GM18870 (cell line): ENCODE results near the gene MED27.

Experiments
- ATAC-seq: cut with Tn5 transposase; IDR thresholded peaks from one replicate; pipeline ENCODE4 v1.9.1; 2021; ENCODE audit warnings: moderate library complexity; ENCODE audit not compliant: unreplicated experiment

The MED27 gene

DNA sequence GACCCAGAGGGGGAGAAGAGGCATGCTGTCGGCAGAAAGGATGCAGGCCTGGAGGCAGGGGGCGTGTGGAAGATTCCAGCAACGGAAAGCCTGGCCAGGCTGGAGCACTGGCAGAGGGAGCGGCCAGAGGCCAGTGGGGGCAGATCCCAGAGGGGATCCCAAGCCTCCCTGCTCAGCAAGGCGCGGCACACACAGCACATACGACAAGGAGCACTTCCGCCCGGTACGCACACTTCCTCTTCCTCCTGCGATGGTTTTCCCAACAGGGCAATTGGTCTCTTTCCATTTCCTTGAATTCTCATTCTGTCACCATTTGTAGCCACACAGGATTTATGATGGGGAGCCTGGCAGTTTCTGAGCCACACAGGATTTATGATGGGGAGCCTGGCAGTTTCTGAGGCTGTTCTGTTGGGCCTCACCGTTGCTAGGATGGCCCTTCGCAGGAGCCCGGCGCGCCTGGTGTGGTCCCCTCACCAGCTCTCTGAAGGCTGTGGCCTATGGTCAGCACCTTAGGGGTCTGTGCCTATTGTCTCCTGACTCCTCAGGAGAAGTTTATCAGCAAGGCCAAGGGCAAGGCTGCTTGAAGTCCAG is 216.3 kb downstream of the MED27 start:
- no peak for ATAC-seq

DNA sequence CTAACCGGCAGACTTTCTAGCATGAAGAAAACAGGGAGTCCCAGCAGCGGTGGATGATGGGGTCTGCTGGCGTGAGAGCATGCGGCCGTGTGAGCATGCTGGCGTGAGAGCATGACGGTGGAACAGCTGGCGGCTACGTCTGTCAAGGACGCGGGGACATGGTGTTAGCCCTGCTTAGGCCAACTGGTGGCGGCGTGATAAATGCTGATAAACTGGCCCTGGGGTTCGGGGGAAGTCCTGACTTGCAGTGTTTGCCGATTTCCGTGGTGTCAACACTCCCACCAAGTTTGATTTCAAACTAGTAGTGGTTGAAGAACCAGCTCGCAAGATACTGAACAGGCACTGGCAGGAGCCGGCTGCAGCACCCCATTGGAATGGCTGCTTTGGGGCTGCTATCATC is 217.4 kb downstream of the MED27 start:
- ATAC-seq, result no peak

DNA sequence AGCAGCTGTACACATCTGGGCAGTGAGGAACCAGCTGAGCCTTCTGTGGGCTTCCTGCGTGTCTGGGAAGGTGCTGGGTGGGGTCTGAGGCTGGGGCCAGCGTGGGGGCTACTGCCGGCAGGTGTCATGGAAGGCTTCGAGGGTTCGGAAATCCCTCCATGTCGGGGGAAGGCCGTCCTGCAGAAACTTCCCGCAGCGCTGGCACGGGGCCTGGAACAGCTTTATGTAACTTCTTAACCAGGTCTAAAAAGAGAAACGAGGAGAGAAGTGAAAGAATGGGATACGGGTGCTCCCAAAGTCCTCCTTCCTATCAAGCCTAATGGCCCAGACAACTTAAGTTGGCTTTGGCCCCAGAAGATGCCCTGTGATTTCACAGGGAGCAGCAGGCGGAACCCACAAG is 219.2 kb downstream of the MED27 start:
- no peak for ATAC-seq

DNA sequence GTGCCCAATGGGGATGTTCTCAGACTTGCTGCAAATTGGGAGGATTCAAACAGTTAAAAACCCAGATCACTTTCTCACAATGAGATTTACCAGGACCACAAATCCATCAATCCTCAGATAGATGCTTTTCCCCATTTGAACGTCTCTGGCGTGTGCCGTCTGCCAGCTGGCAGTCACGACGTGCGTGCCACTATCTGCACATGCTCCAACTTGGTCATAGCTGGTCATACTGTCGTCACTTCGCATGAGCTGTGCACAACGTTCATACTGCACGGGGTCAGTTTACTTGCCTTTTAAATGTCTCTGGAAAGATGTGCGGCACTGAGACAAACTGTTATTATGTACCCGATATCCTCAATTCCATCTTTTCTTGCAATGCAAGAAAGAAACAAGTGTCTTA is 221.5 kb downstream of the MED27 start:
- ATAC-seq, result no peak

GRCh38 chr9:131856105-131856504 is 223.6 kb downstream of the MED27 start:
- no peak for ATAC-seq

DNA sequence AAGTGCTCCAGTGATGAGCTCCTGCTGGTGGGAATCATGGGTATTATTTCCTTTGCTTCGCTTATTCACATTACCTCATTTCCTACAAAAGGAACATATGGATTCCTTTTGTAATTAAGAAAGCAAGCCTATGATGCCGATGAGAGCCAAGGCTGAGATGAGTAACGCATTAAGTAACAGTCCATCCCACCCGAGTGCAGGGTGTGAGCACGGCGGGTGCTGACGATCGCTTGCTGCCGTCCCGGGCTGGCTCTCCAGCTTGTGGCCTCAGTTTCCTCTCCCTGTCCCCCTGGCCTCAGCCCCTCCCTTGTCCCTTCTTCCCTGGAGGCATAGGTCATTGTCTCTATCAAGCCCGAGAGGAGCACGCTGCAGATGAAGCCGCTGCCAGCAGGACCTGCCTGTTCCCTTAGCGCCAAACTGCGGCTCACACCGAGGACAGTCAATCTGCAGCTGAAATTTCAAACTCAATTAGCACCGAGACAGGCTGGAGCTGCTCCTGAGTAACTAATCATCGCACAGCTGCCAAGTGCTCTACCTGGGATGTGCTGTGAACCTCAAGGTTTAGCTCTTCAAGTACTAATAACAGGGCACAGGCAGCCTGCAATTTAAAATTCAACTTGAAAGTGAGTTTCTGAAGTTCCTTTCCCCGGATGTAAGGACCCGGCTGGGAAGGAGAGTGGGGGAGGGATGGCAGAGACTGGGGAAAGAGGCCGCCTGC is 224.6 kb downstream of the MED27 start:
- no peak for ATAC-seq

DNA sequence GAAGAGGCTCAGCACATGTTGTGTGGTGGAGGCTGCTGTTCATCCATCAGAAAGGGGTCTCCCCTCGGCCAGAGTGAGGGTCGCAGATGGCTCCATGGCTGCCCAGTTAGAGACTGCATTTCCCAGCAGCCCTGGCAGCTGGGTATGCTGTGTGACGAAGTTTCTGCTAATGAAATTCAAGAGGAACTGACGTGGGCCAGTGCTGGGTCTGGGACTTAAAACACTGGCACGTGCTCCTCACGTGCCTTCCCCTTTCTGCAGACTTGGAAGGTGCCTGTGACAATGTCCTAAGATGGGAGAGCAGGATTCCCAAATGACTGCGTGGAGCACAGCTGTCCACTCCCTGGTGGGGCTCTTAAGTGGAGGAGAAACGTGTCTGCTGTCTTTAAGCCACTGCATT is 225.3 kb downstream of the MED27 start:
- no peak for ATAC-seq

DNA sequence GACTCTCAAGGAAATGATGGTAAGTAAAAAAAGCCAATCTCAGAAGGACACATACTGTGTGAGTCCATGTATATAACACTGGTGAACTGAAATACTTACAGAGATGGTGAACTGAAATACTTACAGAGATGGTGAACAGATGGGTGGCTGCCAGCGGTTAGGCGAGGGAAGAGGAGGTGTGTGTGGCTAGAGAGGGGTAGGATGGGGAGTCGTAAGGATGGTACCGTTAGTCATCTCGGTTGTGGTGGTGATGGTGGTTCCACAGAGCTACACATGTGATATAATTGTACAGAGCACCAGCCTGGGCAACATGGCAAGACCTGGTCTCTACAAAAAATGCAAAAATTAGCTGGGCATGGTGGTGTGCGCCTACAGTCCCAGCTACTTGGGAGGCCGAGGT is 226.2 kb downstream of the MED27 start:
- ATAC-seq, result no peak

GRCh38 chr9:131851414-131851813 is 228.3 kb downstream of the MED27 start:
- no peak for ATAC-seq

GRCh38 chr9:131849391-131849790 is 230.3 kb downstream of the MED27 start:
- no peak for ATAC-seq

DNA sequence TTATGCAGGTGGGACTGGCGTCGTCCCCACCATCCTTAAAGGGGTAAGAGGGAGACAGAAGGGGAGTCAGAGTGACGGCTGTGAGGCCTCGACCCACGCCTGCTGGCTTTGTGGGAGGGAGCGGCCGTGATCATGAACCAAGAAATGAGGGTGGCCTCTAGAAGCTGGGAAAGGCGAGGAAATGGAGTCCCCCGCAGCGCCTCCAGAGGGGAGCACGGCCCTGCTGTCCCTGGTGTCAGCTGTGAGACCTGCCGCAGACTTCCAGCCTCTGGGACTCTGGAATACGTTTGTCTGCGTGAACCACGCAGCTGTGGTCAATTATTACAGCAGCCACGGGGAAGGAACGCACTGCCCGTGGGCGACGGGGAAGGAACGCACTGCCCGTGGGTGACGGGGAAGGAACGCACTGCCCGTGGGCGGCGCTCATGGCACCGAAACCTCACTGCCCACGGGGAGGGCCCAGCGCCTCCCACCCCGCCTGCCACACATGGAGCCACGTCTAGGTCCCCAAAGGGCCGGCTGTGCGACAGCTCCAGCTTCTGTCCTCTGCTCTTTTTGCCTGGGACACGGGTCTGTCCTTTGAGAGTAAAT is 231.0 kb downstream of the MED27 start:
- no peak for ATAC-seq

- no peak for ATAC-seq
These were observed 231.9 kb downstream of the MED27 start for GRCh38 chr9:131847665-131848354.

DNA sequence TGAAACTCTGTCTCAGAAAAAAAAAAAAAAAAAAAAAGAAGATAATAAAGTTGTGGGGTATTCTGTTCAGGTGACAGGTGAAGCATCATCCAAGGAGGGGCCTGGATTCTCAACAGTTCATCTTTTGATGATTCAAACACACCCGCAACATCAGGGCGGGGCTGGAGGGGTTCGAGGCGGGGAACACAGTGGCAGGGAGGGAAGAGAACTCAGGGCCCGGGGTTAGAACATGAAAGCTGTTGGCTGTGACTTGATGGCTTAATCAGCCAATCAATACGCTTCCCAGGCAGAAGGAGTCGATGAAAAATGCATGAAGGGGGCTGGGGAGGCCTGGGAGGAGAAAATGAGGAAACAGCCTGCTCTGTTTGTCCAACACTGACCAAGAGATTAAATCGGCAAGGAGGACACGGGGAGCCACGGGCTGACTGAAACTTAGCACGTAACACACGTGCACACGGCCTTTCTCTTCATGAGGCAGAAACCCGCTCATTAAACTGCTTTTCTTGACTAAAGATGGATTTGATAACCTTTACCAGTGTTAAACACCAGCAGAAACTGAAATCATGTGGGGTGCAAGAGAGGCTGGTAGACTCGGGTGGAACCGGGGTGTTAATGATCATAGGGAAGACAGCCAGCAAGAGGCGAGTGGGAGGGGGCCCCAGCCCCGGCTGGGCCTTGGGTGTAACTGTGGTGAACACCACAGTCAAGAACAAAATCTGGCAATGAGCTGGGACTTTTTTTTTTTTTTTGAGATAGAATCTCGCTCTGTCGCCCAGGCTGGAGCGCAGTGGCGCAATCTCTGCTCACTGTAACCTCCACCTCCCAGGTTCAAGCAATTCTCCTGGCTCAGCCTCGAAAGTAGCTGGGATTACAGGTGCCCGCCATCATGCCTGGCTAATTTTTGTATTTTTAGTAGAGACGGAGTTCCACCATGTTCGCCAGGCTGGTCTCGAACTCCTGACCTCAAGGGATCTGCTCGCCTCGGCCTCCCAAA is 234.1 kb downstream of the MED27 start:
- ATAC-seq, result no peak

GRCh38 chr9:131844745-131845118 is 234.9 kb downstream of the MED27 start:
- no peak for ATAC-seq

DNA sequence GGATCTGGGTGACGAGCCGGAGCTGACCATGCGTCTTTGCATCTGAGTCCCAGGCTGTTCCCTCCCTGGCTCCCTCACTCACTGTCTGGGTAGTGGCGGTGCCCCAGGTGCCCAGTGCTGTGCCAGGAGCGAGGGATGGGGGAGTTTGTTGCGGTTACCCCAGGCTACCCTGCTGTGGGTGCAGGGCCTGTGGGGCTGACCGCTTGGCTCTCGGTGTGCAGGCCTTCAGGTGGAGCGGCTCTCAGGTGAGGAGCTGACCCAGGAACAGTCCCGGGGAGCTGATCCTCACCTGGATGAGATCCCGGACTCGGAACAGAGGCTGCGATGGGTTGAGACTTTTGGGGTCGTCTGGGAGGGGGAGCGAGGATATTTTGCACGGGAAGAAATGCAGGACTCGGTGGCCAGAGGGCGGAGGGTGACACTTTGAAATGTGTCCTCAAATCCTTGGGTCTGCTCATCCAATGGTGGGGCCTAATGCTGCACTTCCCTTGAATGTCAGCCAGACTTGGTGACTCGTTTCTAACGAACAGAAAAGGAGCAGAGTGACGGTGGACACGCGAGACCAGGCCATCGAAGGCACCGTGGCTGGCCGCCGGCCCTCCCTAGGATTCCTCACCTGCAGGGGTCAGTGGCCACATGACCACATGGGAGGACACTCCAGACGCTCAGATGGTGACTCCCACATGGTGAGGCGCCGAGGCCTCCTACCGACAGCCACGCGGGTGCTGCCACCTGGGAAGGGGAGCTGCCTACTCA is 235.5 kb downstream of the MED27 start:
- no peak for ATAC-seq

- no peak for ATAC-seq
These were observed 237.8 kb downstream of the MED27 start for GRCh38 chr9:131841765-131842318.

- no peak for ATAC-seq
These were observed 238.6 kb downstream of the MED27 start for GRCh38 chr9:131840751-131841702.

- ATAC-seq, result no peak
These were observed 239.4 kb downstream of the MED27 start for GRCh38 chr9:131840220-131840619.
